CD14-positive monocyte (primary cell): ENCODE results near the gene AMBRA1. TPM values are rescaled to one million over a fixed set of nuclear protein-coding genes. Genes with fewer than 3 reads are reported as not detected.

ENCODE experiments used
- polyA plus RNA-seq, 3 donors: library from polyadenylated mRNA; depleted of rRNA in 1 of 3; unstranded in 2 of 3; stranded (reverse) in 1 of 3; fragments of 300-500 nt in 2 of 3; fragments of >200 nt in 1 of 3; fragmentation: Illumina TruSeq in 2 of 3; gene quantifications; 1 replicate in 2 of 3; 2 replicates in 1 of 3; pipeline ENCODE4 v1.2.3, GENCODE V29; 2012 to 2021
- small RNA-seq: library from RNA; depleted of rRNA; stranded (forward); fragments of <200 nt; gene quantifications from one replicate; pipeline ENCODE3, GENCODE V24; 2012; ENCODE audit warnings: low read depth; ENCODE audit not compliant: insufficient read length

AMBRA1 gene
- polyA plus RNA-seq, 3 donors, result 2.1 to 6.1 (median 3.8) TPM

Small RNAs within 50 kb of the gene (small RNA-seq; reads per million reads assigned to genes)
- gene MIR3160-1 (not detected), gene MIR4688 (not detected)

Other genes starting within 250 kb of the AMBRA1 start
- 100 to 1,000 TPM in 1 of 3 donors, 10 to 100 TPM in 2; 30.4 to 217 (median 33.4) TPM for gene DGKZ, start 246.6 kb downstream of the AMBRA1 start, polyA plus RNA-seq
- 1 to 10 TPM in 1 of 3 donors, not detected in 2; 2.8 TPM for gene MDK, start 212.4 kb downstream of the AMBRA1 start, polyA plus RNA-seq
- gene CHRM4, start 202.2 kb downstream of the AMBRA1 start, polyA plus RNA-seq, result under 1 TPM in 2 of 3 donors, not detected in 1; 0.15 to 0.57 TPM
- 1 to 10 TPM; 2.1 to 4.4 (median 2.1) TPM for gene HARBI1, start 23.2 kb upstream of the AMBRA1 start, polyA plus RNA-seq
- 10 to 100 TPM; 33.7 to 55.5 (median 51.2) TPM for gene ATG13, start 23.5 kb upstream of the AMBRA1 start, polyA plus RNA-seq
- 10 to 100 TPM; 31.6 to 59.3 (median 44.1) TPM for gene ARHGAP1, start 106.6 kb upstream of the AMBRA1 start, polyA plus RNA-seq
- gene ZNF408, start 107.0 kb upstream of the AMBRA1 start, polyA plus RNA-seq, result 1 to 10 TPM; 4.1 to 4.5 (median 4.2) TPM
- not detected for gene F2, start 125.2 kb upstream of the AMBRA1 start, polyA plus RNA-seq